Epithelial cell of proximal tubule (primary cell): ENCODE results near the gene SLC39A11. TPM values are rescaled to one million over a fixed set of nuclear protein-coding genes. Genes with fewer than 3 reads are reported as not detected.

Experiments
- DNase-seq: peaks from one replicate; pipeline ENCODE4 v3.0.0-alpha.2; 2011; ENCODE audit warnings: low read depth
- H3K4me3 ChIP-seq: 2 replicates; pipeline ENCODE4 v1.5.1; 2011; ENCODE audit warnings: low read depth, mild to moderate bottlenecking, low read length
- CTCF ChIP-seq: conservative IDR thresholded peaks from 2 replicates; pipeline ENCODE4 v1.5.1; 2012; ENCODE audit warnings: low read depth, mild to moderate bottlenecking, low read length
- total RNA-seq: library from RNA; depleted of rRNA; stranded (reverse); fragments of >200 nt; gene quantifications from 2 replicates; pipeline ENCODE4 v1.2.3, GENCODE V29; 2015

Gene SLC39A11
- total RNA-seq, 1 donor from 2014 or later: 12.6 TPM

GRCh38 chr17:72624652-72625051 is 467.8 kb downstream of the SLC39A11 start:
- peak; percentile 53 for TF ChIP-seq CTCF
- H3K4me3 ChIP-seq: no peak overlapping the region
- DNase-seq: no peak

- DNase-seq: no peak
- H3K4me3 ChIP-seq: no peak overlapping the region
- no peak for TF ChIP-seq CTCF
These were observed 468.3 kb downstream of the SLC39A11 start for GRCh38 chr17:72624226-72624625.

- no peak for DNase-seq
These were observed 469.6 kb downstream of the SLC39A11 start for GRCh38 chr17:72622661-72623433.

GRCh38 chr17:72619976-72620650 is 472.4 kb downstream of the SLC39A11 start:
- H3K4me3 ChIP-seq: no peak overlapping the region
- no peak for DNase-seq
- TF ChIP-seq CTCF: no peak

More at GRCh38 chr17:72622661-72623433, 469.6 kb downstream of the SLC39A11 start:
- TF ChIP-seq CTCF: no peak
- no peak overlapping the region for H3K4me3 ChIP-seq

- TF ChIP-seq CTCF: no peak
- DNase-seq: no peak
- H3K4me3 ChIP-seq: peak overlapping the region; percentile 45
These were observed 474.4 kb downstream of the SLC39A11 start for GRCh38 chr17:72618001-72618509.

GRCh38 chr17:72617557-72617956 is 474.9 kb downstream of the SLC39A11 start:
- no peak for TF ChIP-seq CTCF
- peak overlapping the region; percentile 45 for H3K4me3 ChIP-seq
- no peak for DNase-seq

- no peak for DNase-seq
- no peak for TF ChIP-seq CTCF
These were observed 476.0 kb downstream of the SLC39A11 start for GRCh38 chr17:72616447-72616846.

More at GRCh38 chr17:72616447-72616846, 476.0 kb downstream of the SLC39A11 start:
- no peak overlapping the region for H3K4me3 ChIP-seq
